GM18873 (cell line): Measurements from ENCODE around the gene NCAPH2.

Source experiments
- ATAC-seq: cut with Tn5 transposase; IDR thresholded peaks from one replicate; pipeline ENCODE4 v1.9.1; 2021; ENCODE audit warnings: mild to moderate bottlenecking, moderate library complexity, moderate number of reproducible peaks; ENCODE audit not compliant: unreplicated experiment, low FRiP score

The NCAPH2 gene

GRCh38 chr22:50507991-50508884, at the start of gene NCAPH2:
Gene NCAPH2, plus strand, starts transcription at chr22:50508224. Its CDS starts 114 bp downstream, at chr22:50508338.
- peak; percentile 68 for ATAC-seq

- no peak for ATAC-seq
Observed at GRCh38 chr22:50459016-50459415, 49.0 kb upstream of the NCAPH2 start.

GRCh38 chr22:50459496-50460140, 48.4 kb upstream of the NCAPH2 start:
- ATAC-seq, result no peak

DNA sequence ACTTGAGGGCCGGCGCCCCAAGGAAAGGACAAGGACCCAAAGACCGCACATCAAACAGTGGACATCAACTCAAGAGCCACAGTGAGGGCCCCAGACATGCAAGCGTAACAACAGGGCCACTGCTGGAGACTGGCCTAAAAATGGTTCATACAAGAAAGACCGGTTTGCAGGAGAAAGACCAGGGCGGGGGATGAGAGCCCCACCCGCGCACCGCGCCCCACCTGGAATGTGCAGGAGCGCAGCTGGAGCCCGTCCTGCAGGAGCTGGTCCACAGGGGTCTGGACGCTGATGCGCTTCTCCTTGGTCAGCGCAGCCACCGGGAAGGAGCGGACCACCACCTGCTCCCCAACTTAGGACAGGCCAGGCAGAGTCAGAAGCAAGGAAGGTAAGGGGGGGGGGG, 47.1 kb upstream of the NCAPH2 start:
- ATAC-seq, result no peak

DNA sequence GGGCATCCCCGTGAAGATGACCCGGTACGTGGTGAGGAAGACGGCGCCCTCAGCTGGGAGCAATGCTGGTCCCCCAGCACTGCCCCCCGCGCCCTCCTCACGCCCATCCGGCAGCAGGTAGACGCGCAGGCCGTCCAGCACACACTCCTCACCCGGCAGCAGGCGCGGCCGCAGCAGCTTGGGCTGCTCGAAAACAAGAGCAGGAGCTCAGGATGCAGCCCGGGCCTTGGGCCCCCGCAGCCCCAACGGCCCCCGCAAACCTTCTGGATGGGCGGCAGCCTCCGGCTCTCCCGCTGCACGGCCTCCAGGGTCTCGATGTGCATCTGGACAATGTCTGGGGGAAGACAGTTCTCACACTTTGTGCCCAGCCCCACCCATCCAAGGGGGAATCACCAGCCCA, 46.5 kb upstream of the NCAPH2 start:
- no peak for ATAC-seq

GRCh38 chr22:50461979-50462540, 46.0 kb upstream of the NCAPH2 start:
- ATAC-seq, result no peak

GRCh38 chr22:50463188-50463900, 44.7 kb upstream of the NCAPH2 start:
- ATAC-seq, result no peak

DNA sequence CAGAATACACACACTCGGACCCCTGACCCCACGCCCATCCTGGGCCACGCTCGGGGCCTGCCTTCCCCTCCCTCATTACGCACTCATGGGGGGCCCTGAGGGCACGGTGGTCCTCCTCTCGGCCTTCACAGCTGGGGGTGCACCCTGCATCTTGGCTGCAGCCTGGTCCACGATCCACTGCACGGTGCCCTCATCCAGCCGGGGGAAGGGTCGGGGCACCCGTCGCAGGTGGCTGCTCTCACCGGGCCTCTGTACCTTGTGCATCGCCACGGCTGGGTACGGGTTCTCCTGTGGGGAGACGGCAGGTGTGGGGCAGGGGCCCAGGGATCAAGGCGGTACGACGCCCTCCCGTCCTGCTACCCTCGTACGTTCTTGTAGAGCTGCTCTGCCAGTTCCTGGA, 43.6 kb upstream of the NCAPH2 start:
- ATAC-seq, result no peak

GRCh38 chr22:50465066-50465930, 42.7 kb upstream of the NCAPH2 start:
- no peak for ATAC-seq

DNA sequence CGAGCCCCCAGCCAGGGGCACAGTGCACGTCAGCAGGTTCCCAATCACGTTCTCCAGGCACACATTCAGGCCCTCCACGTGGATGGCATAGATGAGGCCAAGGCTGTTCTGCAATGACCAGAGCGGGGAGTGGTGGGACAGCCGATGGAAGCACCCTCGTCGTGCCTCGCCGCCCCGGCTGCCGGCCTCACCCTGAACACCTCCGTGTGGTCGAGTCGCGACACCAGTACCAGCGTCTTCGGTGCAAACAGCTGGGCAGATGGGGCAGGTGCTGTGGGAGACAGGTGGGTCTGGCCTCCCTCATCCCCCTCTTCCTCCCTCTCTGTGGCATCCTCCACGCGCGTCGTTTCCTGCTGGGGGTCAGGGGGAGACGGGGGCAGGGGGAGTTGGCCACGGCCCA, 40.7 kb upstream of the NCAPH2 start:
- no peak for ATAC-seq

DNA sequence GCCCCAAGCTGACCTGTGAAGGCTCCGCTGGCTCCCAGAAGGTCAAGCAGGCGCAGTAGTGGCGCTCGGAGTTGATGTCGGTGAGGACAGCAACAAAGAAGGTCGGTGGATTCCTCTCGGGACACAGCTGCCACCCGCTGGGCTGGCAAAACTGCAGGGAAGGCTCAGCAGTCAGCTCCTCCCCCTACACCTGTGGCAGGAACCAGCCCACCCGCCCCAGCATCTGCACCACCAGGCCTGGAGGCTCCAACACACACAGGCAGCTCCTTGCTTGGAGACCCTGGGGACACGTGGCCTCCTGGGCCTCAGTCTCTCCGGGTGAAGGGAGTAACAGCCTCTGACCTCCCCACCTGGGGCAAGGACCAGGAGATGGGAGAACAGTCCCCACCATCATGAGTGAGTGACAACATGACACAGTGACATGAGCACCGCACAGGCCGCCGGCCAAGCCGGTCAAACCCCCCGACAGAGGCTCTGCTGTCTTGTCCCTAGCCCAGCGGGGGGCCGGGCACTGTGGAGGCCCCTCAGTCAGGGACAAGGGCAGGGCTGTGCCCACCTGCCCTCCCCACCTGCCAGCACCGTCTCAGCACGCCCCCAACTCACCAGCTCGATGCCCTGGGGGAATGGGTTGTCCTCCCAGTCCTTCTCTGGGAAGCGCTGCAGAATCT, 40.1 kb upstream of the NCAPH2 start:
- ATAC-seq, result no peak

GRCh38 chr22:50468626-50469025, 39.4 kb upstream of the NCAPH2 start:
- no peak for ATAC-seq

- peak; percentile 41 for ATAC-seq
Observed at GRCh38 chr22:50469377-50470305, 38.4 kb upstream of the NCAPH2 start.

DNA sequence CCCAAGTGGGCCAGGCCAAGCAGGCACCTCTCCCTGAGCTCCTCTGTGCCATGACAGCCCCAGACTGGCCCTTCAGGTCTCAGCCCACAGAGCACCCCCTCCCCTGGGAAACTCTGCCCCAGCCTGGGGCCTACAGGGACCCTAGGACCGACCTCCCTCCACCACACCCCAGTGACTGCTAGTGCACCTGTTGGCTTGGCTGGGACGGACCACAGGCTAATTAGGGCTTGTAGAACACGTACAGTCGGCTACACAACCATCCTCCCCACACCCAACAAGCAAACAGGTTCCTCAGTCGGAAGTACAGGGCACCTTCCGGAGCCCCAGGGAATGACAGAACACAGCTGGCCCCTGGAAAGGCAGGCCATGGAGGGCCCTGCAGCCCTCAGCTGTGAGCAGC, 37.5 kb upstream of the NCAPH2 start:
- no peak for ATAC-seq

GRCh38 chr22:50471197-50471847, 36.7 kb upstream of the NCAPH2 start:
- no peak for ATAC-seq

DNA sequence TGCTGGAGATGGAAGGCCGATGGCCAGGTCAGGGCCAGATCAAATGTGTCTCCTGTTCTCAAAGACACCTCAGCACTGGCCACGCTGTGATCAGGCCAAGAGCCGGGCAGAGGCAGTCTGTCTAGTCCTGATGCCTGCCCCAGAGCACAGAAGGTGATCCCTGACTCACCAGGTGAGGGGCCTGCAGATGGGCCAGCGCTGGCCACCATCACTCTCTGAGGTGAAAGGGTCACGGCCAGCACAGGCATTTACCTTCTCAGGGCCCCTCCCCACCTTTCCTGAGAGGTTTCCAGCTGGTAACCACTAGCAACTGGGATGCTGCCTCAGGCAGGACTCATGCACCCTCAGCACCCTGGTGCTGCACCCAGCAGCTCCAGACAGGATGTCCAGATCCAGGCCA, 36.1 kb upstream of the NCAPH2 start:
- no peak for ATAC-seq

GRCh38 chr22:50473088-50473487, 34.9 kb upstream of the NCAPH2 start:
- ATAC-seq, result no peak
